Common myeloid progenitor, CD34-positive (primary cell): Measurements from ENCODE around the gene FBXW8.

Experiments
- CTCF ChIA-PET: fragments of 350-600 bp; sonication (Branson Sonifier 250); formaldehyde crosslinking; loops from one replicate; lab custom pipeline; 2021; ENCODE audit warnings: antibody characterized with exemption; lab: Charles Lee
- POLR2A ChIA-PET: fragments of 350-600 bp; sonication (Branson Sonifier 250); formaldehyde crosslinking; loops from one replicate; lab custom pipeline; 2021; ENCODE audit warnings: antibody characterized with exemption; lab: Charles Lee
- DNase-seq, 3 donors: peaks; one replicate each; pipeline versions ENCODE4 v3.0.0 to v3.0.0-alpha.2; 2013
- H3K27ac ChIP-seq, 2 experiments: 1 replicate in 1 of 2; 2 replicates in 1 of 2; pipeline ENCODE4 v1.7.0; 2013; ENCODE audit warnings: inconsistent platforms in 2 of 2, low read length in 2 of 2, mild to moderate bottlenecking in 2 of 2, low read depth in 1 of 2, moderate library complexity in 1 of 2; ENCODE audit not compliant: severe bottlenecking in 2 of 2, insufficient read depth in 1 of 2, poor library complexity in 1 of 2
- H3K27me3 ChIP-seq, 5 experiments: replicated peaks in 2 of 5; 1 replicate in 3 of 5; 2 replicates in 2 of 5; pipeline versions ENCODE4 v1.6.1 to v1.7.0; 2013; ENCODE audit warnings: low read length in 4 of 5, mild to moderate bottlenecking in 2 of 5, moderate library complexity in 2 of 5, inconsistent platforms in 1 of 5; ENCODE audit not compliant: insufficient read depth in 5 of 5, control insufficient read depth in 4 of 5
- H3K36me3 ChIP-seq, 4 experiments: 1 replicate in 2 of 4; 2 replicates in 2 of 4; pipeline versions ENCODE4 v1.6.1 to v1.7.0; 2013; ENCODE audit warnings: low read length in 3 of 4, control low read depth in 1 of 4, mild to moderate bottlenecking in 1 of 4; ENCODE audit not compliant: control insufficient read depth in 4 of 4, insufficient read depth in 4 of 4
- H3K4me1 ChIP-seq, 4 experiments: 1 replicate in 3 of 4; 2 replicates in 1 of 4; pipeline versions ENCODE4 v1.6.1 to v1.7.1; 2013; ENCODE audit warnings: low read length in 3 of 4, mild to moderate bottlenecking in 3 of 4, control low read depth in 1 of 4, inconsistent platforms in 1 of 4, moderate library complexity in 1 of 4; ENCODE audit not compliant: control insufficient read depth in 4 of 4, insufficient read depth in 4 of 4; ENCODE audit errors: control extremely low read depth in 1 of 4
- H3K4me3 ChIP-seq, 7 experiments: 1 replicate in 4 of 7; 2 replicates in 3 of 7; pipeline versions ENCODE4 v1.5.1 to v1.7.0; 2013; ENCODE audit warnings: mild to moderate bottlenecking in 7 of 7, low read length in 6 of 7, moderate library complexity in 6 of 7, inconsistent platforms in 2 of 7, low read depth in 2 of 7, control low read depth in 1 of 7; ENCODE audit not compliant: insufficient read depth in 4 of 7, control insufficient read depth in 1 of 7; ENCODE audit errors: extremely low read depth in 1 of 7
- H3K9me3 ChIP-seq, 5 experiments: 1 replicate in 4 of 5; 2 replicates in 1 of 5; pipeline versions ENCODE4 v1.6.1 to v1.7.1; 2013; ENCODE audit warnings: low read length in 4 of 5, mild to moderate bottlenecking in 2 of 5, inconsistent platforms in 1 of 5, low read depth in 1 of 5, moderate library complexity in 1 of 5; ENCODE audit not compliant: control insufficient read depth in 4 of 5, insufficient read depth in 2 of 5; ENCODE audit errors: control extremely low read depth in 1 of 5
- WGBS: methylation state at CpG from one replicate; pipeline ENCODE4 v1.1.5; 2013; ENCODE audit not compliant: insufficient coverage; 5-methylcytosine and 5-hydroxymethylcytosine counted together

The FBXW8 gene

GRCh38 chr12:117076410-117077372, 165.9 kb downstream of the FBXW8 start:
- POLR2A ChIA-PET = interaction anchor here (1.2 kb wide), 1 partner anchor 23 kb away, joined by 5 read pairs; the partner anchor contains the start of gene TESC
- no peak overlapping the region for H3K27ac ChIP-seq

GRCh38 chr12:117079487-117079886, 168.7 kb downstream of the FBXW8 start:
- ChIA-PET CTCF (interaction anchor here (0.9 to 1.2 kb wide), 3 partner anchors 11 to 41 kb away, joined by 3 read pairs; no protein-coding TSS in a partner anchor), POLR2A (no interaction called here)

More at GRCh38 chr12:117076410-117077372, 165.9 kb downstream of the FBXW8 start:
- peak in 2 of 3 donors; percentile 58 to 64 for DNase-seq
- H3K4me3 ChIP-seq = peak overlapping the region in 1 of 7 experiments; percentile 7
- 90% methylated on average over 24 of the region's 24 CpGs for WGBS
- CTCF ChIA-PET = interaction anchor here (0.6 to 1.1 kb wide), 4 partner anchors 10 to 22 kb away, joined by 3 to 5 read pairs (median 3); no protein-coding TSS in a partner anchor
- peaks cover 0 to 75% (median 14%) of the 10 kb centered on the region in 4 experiments for H3K4me1 ChIP-seq
- no peaks in the 10 kb centered on the region for H3K27me3 ChIP-seq
- H3K36me3 ChIP-seq = peaks cover 0 to 58% (median 0%) of the 10 kb centered on the region in 4 experiments
- H3K9me3 ChIP-seq = no peaks in the 10 kb centered on the region

GRCh38 chr12:117080661-117081144, 170.0 kb downstream of the FBXW8 start:
- ChIA-PET POLR2A (no interaction called here), CTCF (interaction anchor here (0.9 to 1.2 kb wide), 2 partner anchors 12 to 54 kb away, joined by 3 to 4 read pairs; no protein-coding TSS in a partner anchor)
- DNase-seq = no peak
- Histone ChIP-seq H3K27me3 (no peaks in the 10 kb centered on the region), H3K27ac (no peak overlapping the region), H3K4me3 (no peak overlapping the region), H3K9me3 (peaks cover 0 to 6% (median 0%) of the 10 kb centered on the region in 5 experiments), H3K36me3 (peaks cover 0 to 47% (median under 1%) of the 10 kb centered on the region in 4 experiments), H3K4me1 (peaks cover 0 to 52% (median 14%) of the 10 kb centered on the region in 4 experiments)
- WGBS = 58% methylated on average over 2 of the region's 6 CpGs

More at GRCh38 chr12:117079487-117079886, 168.7 kb downstream of the FBXW8 start:
- WGBS = 100% methylated on average over 4 of the region's 4 CpGs
- Histone ChIP-seq H3K4me1 (peaks cover 0 to 47% (median 14%) of the 10 kb centered on the region in 4 experiments), H3K36me3 (peaks cover 0 to 52% (median under 1%) of the 10 kb centered on the region in 4 experiments), H3K9me3 (peaks cover 0 to 6% (median 0%) of the 10 kb centered on the region in 5 experiments), H3K4me3 (no peak overlapping the region), H3K27me3 (no peaks in the 10 kb centered on the region), H3K27ac (no peak overlapping the region)
- DNase-seq = no peak
